ENCODE results near the gene SLC35B2.
A peak's percentile ranks its signal among the peaks of the same experiment; 100 is the strongest.

SLC35B2 gene

DNA sequence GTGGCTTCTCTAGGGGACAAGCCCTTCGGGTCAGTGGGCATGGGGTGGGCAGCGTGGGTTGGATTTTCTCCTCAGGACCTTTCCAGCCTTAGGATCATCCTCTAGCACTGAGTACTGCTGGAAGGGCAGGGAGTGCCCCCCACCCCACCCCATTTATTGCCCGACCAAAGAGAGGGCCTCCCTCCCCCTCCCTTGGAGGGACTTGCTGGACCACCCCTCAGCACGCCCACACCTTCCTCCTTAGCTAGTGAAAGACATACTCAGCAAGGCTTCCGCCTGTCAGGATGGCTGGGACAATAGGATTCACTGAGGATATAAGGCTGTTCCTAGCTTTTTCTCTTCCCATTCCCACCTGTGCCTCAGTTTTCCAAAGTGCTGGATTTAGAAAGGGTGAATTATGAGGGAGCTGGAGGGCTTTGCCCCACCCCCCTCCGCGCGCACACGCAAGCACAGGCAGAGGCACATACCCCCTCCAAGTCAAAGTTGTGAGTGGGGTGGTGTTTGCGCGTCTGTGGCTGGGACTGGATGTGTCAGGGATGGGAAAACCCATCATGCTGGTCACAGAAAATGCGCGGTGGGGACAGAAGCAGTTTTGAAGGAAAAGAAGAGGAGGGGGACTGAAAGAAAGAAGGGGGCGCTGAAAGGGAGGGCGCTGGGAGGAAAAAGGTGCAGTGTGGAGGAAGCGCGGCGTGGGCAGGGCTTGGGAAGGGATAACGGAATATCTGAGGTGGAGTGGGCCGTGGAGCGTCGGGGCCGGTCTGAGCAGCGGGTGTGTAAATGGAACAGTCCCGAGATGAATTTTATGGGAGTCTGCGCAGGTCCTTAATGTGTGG lies 34.6 kb downstream of the SLC35B2 start:
- no peaks in the 10 kb centered on the region for H3K27me3 ChIP-seq (ENCODE audit: control insufficient read depth, insufficient read depth, low read length)
- TF ChIP-seq, protein P1, sequence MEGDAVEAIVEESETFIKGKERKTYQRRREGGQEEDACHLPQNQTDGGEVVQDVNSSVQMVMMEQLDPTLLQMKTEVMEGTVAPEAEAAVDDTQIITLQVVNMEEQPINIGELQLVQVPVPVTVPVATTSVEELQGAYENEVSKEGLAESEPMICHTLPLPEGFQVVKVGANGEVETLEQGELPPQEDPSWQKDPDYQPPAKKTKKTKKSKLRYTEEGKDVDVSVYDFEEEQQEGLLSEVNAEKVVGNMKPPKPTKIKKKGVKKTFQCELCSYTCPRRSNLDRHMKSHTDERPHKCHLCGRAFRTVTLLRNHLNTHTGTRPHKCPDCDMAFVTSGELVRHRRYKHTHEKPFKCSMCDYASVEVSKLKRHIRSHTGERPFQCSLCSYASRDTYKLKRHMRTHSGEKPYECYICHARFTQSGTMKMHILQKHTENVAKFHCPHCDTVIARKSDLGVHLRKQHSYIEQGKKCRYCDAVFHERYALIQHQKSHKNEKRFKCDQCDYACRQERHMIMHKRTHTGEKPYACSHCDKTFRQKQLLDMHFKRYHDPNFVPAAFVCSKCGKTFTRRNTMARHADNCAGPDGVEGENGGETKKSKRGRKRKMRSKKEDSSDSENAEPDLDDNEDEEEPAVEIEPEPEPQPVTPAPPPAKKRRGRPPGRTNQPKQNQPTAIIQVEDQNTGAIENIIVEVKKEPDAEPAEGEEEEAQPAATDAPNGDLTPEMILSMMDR (IDR thresholded peaks at IDR 0.05) = no peak
- H3K27ac ChIP-seq = peak overlapping the region; percentile 6
- no peaks in the 10 kb centered on the region for H3K79me2 ChIP-seq
- peak overlapping the region; percentile 88 for H3K4me2 ChIP-seq (ENCODE audit: low read length)
- peaks cover 14% of the 10 kb centered on the region for H3K4me1 ChIP-seq
- H3K36me3 ChIP-seq (ENCODE audit: control insufficient read depth, insufficient read depth, low read length) = no peaks in the 10 kb centered on the region
- H2AFZ ChIP-seq = peak overlapping the region; percentile 27
- no peak overlapping the region for H3K9ac ChIP-seq
- H3K9me3 ChIP-seq (ENCODE audit: control insufficient read depth, low read length) = no peaks in the 10 kb centered on the region
- H3K4me3 ChIP-seq (ENCODE audit: low read depth, low read length) = no peak overlapping the region

DNA sequence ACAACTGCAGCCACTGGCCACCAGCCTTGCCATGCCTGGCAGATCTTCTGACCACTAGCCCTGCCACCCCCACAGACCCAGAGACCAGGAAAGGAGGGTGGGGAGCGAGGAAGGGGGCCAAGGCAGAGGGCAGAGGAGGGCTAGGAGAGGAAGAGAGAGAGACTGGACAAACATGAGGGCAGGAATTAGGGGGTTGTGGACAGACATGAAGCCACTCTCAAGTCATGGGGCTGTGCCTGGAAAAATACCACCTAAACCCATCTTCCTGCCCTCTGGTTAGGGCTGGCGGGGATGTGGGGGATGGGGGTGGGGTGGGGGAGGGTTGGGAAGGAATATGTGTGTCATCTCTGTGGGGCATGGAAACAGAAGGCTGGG lies 35.4 kb downstream of the SLC35B2 start:
- H3K27me3 ChIP-seq (ENCODE audit: control insufficient read depth, insufficient read depth, low read length) = no peaks in the 10 kb centered on the region
- H3K4me3 ChIP-seq (ENCODE audit: low read depth, low read length) = no peak overlapping the region
- H3K9me3 ChIP-seq (ENCODE audit: control insufficient read depth, low read length) = no peaks in the 10 kb centered on the region
- TF ChIP-seq, protein P1 (IDR thresholded peaks at IDR 0.05) = no peak
- H3K36me3 ChIP-seq (ENCODE audit: control insufficient read depth, insufficient read depth, low read length) = no peaks in the 10 kb centered on the region
- no peak overlapping the region for H3K9ac ChIP-seq
- H3K27ac ChIP-seq = no peak overlapping the region
- H3K4me2 ChIP-seq (ENCODE audit: low read length) = peak overlapping the region; percentile 50
- peak overlapping the region; percentile 75 for H2AFZ ChIP-seq
- no peaks in the 10 kb centered on the region for H3K79me2 ChIP-seq
- H3K4me1 ChIP-seq = peaks cover 14% of the 10 kb centered on the region

DNA sequence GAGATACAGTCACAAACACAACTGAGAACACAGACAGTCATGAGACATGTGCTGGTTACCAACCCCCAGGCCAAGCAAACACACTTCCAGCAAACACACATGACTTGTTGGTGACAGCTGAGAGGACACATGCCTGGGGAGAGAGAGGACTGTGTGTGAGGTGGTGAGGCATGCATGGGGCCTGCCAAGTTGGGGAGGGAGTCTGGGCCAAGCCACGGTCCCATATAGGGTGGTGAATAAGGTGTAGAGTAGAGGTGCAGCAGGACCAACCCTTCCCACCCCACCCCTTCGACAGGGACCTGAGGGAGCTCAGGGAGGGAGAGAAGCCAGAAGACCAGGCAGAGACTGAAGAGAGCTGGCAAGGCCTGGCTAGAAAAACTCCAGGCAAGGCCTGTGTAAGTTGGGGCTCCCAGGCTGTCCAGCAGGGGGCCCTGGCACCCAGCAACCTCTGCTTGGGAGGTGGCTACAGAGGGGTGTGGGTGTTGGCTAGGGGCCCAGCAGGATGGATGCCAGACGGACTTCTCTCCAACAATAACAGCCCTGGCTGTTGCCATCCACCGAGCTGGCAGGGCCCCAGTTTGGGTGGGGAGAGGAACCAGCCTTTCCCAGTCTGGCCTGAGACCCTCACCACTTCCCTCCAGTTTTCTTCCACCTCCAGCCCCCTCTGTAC lies 35.9 kb downstream of the SLC35B2 start:
- H3K4me2 ChIP-seq (ENCODE audit: low read length) = peak overlapping the region; percentile 50
- no peaks in the 10 kb centered on the region for H3K9me3 ChIP-seq (ENCODE audit: control insufficient read depth, low read length)
- H3K36me3 ChIP-seq (ENCODE audit: control insufficient read depth, insufficient read depth, low read length) = no peaks in the 10 kb centered on the region
- no peaks in the 10 kb centered on the region for H3K27me3 ChIP-seq (ENCODE audit: control insufficient read depth, insufficient read depth, low read length)
- H3K4me1 ChIP-seq = peaks cover 14% of the 10 kb centered on the region
- peak overlapping the region; percentile 75 for H2AFZ ChIP-seq
- H3K79me2 ChIP-seq = no peaks in the 10 kb centered on the region
- TF ChIP-seq, protein P1 (IDR thresholded peaks at IDR 0.05) = peak; percentile 85
- H3K4me3 ChIP-seq (ENCODE audit: low read depth, low read length) = no peak overlapping the region
- peak overlapping the region; percentile 41 for H3K27ac ChIP-seq
- no peak overlapping the region for H3K9ac ChIP-seq

DNA sequence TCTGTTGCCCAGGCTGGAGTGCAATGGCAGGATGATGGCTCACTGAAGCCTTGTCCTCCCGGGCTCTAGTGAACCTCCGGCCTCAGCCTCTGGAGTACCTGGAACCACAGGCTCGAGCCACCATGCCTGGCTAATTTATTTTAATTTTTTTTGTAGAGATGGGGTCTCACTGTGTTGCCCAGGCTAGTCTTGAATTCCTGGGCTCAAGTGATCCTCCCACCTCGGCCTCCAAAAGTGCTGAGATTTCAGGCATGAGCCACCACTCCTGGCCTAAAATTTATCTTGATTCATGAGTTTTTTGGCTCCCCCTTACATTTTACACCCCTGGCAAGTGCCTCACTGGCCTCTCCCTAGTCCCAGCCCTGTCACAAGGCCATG lies 36.4 kb downstream of the SLC35B2 start:
- Histone ChIP-seq H3K9me3 (ENCODE audit: control insufficient read depth, low read length) (no peaks in the 10 kb centered on the region), H2AFZ (peak overlapping the region; percentile 75), H3K27me3 (ENCODE audit: control insufficient read depth, insufficient read depth, low read length) (no peaks in the 10 kb centered on the region), H3K36me3 (ENCODE audit: control insufficient read depth, insufficient read depth, low read length) (no peaks in the 10 kb centered on the region), H3K27ac (peak overlapping the region; percentile 41), H3K4me3 (ENCODE audit: low read depth, low read length) (no peak overlapping the region), H3K9ac (no peak overlapping the region), H3K79me2 (no peaks in the 10 kb centered on the region), H3K4me2 (ENCODE audit: low read length) (no peak overlapping the region), H3K4me1 (peaks cover 14% of the 10 kb centered on the region)
- TF ChIP-seq, protein P1 (IDR thresholded peaks at IDR 0.05) = no peak

Data from parathyroid adenoma (tissue), 2 donors.